ENCODE data around the gene CYP4V2. TPM values are rescaled to one million over a fixed set of nuclear protein-coding genes. Genes with fewer than 3 reads are reported as not detected.
A peak's percentile ranks its signal among the peaks of the same experiment; 100 is the strongest.

CYP4V2 gene
- total RNA-seq, 4 donors from 2014 or later, result 1.4 to 18.1 (median 7.0) TPM

DNA sequence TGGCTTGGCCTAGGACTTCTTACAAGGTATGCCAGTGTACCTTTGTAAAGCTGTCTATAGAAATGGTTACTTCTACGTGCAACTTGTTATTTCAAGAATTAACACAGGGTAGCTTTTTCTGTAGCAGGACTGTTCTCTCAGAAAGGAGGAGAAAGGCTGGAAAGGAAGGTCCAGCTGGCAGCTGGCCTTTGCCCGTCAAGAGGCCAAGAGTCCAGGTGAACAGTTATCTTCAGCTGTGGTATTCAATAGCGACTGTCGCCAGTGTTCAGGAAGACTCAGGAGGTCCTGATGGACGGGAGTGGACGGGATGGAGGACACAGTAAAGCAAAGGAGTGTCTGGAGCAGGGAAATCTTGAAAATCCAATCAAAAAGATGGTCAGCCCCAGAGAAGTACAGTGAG, 4.7 kb downstream of the CYP4V2 start:
- WGBS, 2 donors, result 96 to 97% methylated on average over 6 of the region's 6 CpGs
- intact Hi-C loops (cut with DNase I), result no loop called here

GRCh38 chr4:186200516-186200915, 9.1 kb downstream of the CYP4V2 start:
- no peak overlapping the region for H3K27ac ChIP-seq
- no peak for TF ChIP-seq POLR2A (IDR thresholded peaks at IDR 0.05)
- TF ChIP-seq, protein P1, sequence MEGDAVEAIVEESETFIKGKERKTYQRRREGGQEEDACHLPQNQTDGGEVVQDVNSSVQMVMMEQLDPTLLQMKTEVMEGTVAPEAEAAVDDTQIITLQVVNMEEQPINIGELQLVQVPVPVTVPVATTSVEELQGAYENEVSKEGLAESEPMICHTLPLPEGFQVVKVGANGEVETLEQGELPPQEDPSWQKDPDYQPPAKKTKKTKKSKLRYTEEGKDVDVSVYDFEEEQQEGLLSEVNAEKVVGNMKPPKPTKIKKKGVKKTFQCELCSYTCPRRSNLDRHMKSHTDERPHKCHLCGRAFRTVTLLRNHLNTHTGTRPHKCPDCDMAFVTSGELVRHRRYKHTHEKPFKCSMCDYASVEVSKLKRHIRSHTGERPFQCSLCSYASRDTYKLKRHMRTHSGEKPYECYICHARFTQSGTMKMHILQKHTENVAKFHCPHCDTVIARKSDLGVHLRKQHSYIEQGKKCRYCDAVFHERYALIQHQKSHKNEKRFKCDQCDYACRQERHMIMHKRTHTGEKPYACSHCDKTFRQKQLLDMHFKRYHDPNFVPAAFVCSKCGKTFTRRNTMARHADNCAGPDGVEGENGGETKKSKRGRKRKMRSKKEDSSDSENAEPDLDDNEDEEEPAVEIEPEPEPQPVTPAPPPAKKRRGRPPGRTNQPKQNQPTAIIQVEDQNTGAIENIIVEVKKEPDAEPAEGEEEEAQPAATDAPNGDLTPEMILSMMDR (IDR thresholded peaks at IDR 0.05), result no peak
- 74 to 75% methylated on average over 6 of the region's 6 CpGs for WGBS, 2 donors
- intact Hi-C loops (cut with DNase I), result no loop called here
- no peak overlapping the region for H3K4me3 ChIP-seq
- H3K27me3 ChIP-seq, result no peaks in the 10 kb centered on the region
- peaks cover 0 to 22% (median 4%) of the 10 kb centered on the region in 3 donors for H3K36me3 ChIP-seq
- no peaks in the 10 kb centered on the region for H3K9me3 ChIP-seq
- peaks cover 0 to 10% (median 0%) of the 10 kb centered on the region in 3 donors for H3K4me1 ChIP-seq
- DNase-seq, result no peak

More for the DNA sequence above, 4.7 kb downstream of the CYP4V2 start:
- TF ChIP-seq, protein P1 (IDR thresholded peaks at IDR 0.05), result no peak
- TF ChIP-seq POLR2A (IDR thresholded peaks at IDR 0.05), result no peak
- no peak for DNase-seq
- peaks cover 0 to 28% (median 7%) of the 10 kb centered on the region in 3 donors for H3K4me1 ChIP-seq
- H3K4me3 ChIP-seq, result no peak overlapping the region
- H3K36me3 ChIP-seq, result peaks cover 0 to 33% (median 4%) of the 10 kb centered on the region in 3 donors
- H3K9me3 ChIP-seq, result no peaks in the 10 kb centered on the region
- no peaks in the 10 kb centered on the region for H3K27me3 ChIP-seq
- H3K27ac ChIP-seq, result no peak overlapping the region

DNA sequence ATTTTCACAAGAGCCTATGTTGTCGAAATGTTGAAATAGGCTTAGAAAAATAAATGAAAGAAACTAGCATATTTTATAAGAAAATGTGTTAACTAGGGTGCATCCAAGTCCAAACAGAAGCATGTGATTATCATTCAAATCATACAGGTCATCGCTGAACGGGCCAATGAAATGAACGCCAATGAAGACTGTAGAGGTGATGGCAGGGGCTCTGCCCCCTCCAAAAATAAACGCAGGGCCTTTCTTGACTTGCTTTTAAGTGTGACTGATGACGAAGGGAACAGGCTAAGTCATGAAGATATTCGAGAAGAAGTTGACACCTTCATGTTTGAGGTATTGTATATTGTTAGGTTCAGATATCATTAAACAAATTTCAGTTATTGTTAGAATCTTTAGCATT, 9.6 kb downstream of the CYP4V2 start:
- H3K4me3 ChIP-seq, result no peak overlapping the region
- H3K4me1 ChIP-seq, result peaks cover 0 to 10% (median 0%) of the 10 kb centered on the region in 3 donors
- no peaks in the 10 kb centered on the region for H3K27me3 ChIP-seq
- H3K27ac ChIP-seq, result no peak overlapping the region
- intact Hi-C loops (cut with DNase I), result no loop called here
- TF ChIP-seq POLR2A (IDR thresholded peaks at IDR 0.05), result no peak
- H3K9me3 ChIP-seq, result no peaks in the 10 kb centered on the region
- peaks cover 0 to 18% (median 4%) of the 10 kb centered on the region in 3 donors for H3K36me3 ChIP-seq
- 73% methylated on average over 7 of the region's 7 CpGs for WGBS, 2 donors
- DNase-seq, result no peak

DNA sequence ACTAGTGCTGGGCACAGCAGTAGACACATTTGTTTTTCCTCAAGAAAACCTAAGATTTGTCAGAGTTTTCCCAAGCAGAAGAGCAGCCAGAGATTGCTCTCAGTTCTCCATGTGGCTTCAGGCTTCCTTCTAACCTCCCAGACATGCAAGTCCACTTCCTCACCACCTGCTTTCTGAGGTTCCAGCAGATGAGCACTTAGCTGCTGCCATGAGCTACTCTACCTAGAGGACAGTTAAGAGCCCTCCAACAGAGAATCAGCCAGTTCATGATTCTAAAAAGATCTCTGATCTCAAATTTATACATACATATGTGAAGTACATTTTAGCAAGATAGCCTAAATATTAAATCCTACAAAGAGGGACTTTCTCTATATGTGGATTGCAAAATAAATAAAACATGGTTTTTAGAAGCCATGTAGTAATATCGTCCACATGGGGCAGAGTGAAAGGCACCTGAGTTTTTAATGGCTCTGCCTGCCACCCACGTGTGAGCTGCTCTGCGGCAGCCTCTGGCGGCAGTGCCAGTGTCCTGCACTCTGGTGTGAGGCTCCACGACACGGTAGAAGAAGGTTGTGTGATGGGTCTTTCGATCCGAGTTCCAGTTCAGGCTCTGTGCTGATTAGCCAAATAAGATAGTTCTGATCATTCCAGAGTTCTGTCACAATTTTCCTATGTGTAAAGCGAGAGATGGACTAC, 10.3 kb downstream of the CYP4V2 start:
- WGBS, 2 donors, result 23 to 47% methylated on average over 7 to 9 of the region's 9 CpGs
- Histone ChIP-seq H3K4me1 (peaks cover 0 to 10% (median 0%) of the 10 kb centered on the region in 3 donors), H3K4me3 (no peak overlapping the region), H3K27me3 (no peaks in the 10 kb centered on the region), H3K9me3 (no peaks in the 10 kb centered on the region), H3K36me3 (peaks cover 0 to 14% (median 4%) of the 10 kb centered on the region in 3 donors), H3K27ac (no peak overlapping the region)
- TF ChIP-seq POLR2A (IDR thresholded peaks at IDR 0.05), result no peak
- TF ChIP-seq, protein P1 (IDR thresholded peaks at IDR 0.05), result peak in 5 of 6 experiments; percentile 51 to 77 (median 67)
- no peak for DNase-seq
- intact Hi-C loops (cut with DNase I), result no loop called here

DNA sequence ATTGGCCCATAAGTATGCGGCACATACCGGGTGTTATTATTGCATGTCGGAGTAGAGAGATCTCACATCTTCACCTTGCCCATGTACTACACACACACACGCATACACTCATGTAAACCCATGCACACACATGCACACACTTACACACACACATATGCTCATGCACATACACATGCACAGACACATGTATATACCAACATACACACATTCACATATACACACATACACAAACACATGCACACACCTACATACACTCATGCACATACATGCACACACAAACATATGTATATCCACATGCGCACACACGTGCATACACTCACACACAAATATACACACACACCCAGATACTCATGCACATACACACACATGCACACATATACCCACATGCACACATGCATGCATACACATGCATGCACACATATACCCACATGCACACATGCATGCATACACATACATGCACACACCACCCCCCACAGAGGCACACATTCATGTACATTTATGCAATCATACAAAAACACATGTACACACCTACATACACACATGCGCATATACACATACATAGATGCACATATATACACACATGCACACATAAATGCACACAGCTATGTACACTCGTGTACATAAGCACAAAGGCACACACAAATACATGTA, 11.2 kb downstream of the CYP4V2 start:
- H3K4me3 ChIP-seq, result no peak overlapping the region
- no peaks in the 10 kb centered on the region for H3K9me3 ChIP-seq
- H3K36me3 ChIP-seq, result peaks cover 0 to 8% (median 4%) of the 10 kb centered on the region in 3 donors
- WGBS, 2 donors, result 93 to 97% methylated on average over 7 to 8 of the region's 8 CpGs
- no peaks in the 10 kb centered on the region for H3K27me3 ChIP-seq
- no peak overlapping the region for H3K27ac ChIP-seq
- H3K4me1 ChIP-seq, result peaks cover 0 to 10% (median 0%) of the 10 kb centered on the region in 3 donors
- no peak for TF ChIP-seq POLR2A (IDR thresholded peaks at IDR 0.05)
- TF ChIP-seq, protein P1 (IDR thresholded peaks at IDR 0.05), result no peak
- no peak for DNase-seq
- intact Hi-C loops (cut with DNase I), result no loop called here

All from esophagus squamous epithelium (tissue), 5 donors.